ENCODE results near the gene FHIT.
"Not testable (repeated sequence)": the region's sequence is repeated elsewhere in the genome, so short reads cannot be mapped to it uniquely, and the experiment has no call there.

Gene FHIT

GRCh38 chr3:61224823-61225222, 26.4 kb downstream of the FHIT start:
- no peak for DNase-seq

- no peak for DNase-seq
Observed at GRCh38 chr3:61223451-61223850, 27.8 kb downstream of the FHIT start.

- no peak for DNase-seq
Observed at GRCh38 chr3:61222467-61222866, 28.8 kb downstream of the FHIT start.

GRCh38 chr3:61221759-61222362, 29.4 kb downstream of the FHIT start:
- peak; percentile 31 for DNase-seq

- no peak for DNase-seq
Observed at GRCh38 chr3:61218504-61218903, 32.7 kb downstream of the FHIT start.

GRCh38 chr3:61216171-61216570, 35.1 kb downstream of the FHIT start:
- not testable (repeated sequence) for DNase-seq

GRCh38 chr3:61202086-61202485, 49.2 kb downstream of the FHIT start:
- DNase-seq = no peak

- DNase-seq = no peak
Observed at GRCh38 chr3:61201071-61201470, 50.2 kb downstream of the FHIT start.

GRCh38 chr3:61200270-61200669, 51.0 kb downstream of the FHIT start:
- no peak for DNase-seq

GRCh38 chr3:61199843-61200242, 51.4 kb downstream of the FHIT start:
- DNase-seq = no peak

GRCh38 chr3:61194892-61195538, 56.2 kb downstream of the FHIT start:
- DNase-seq = no peak

GRCh38 chr3:61192222-61192621, 59.0 kb downstream of the FHIT start:
- no peak for DNase-seq

- DNase-seq = not testable (repeated sequence)
Observed at GRCh38 chr3:61190205-61190604, 61.0 kb downstream of the FHIT start.

GRCh38 chr3:61186030-61186429, 65.2 kb downstream of the FHIT start:
- no peak for DNase-seq

GRCh38 chr3:61184956-61185355, 66.3 kb downstream of the FHIT start:
- no peak for DNase-seq

- no peak for DNase-seq
Observed at GRCh38 chr3:61182662-61183061, 68.6 kb downstream of the FHIT start.

GRCh38 chr3:61181874-61182273, 69.4 kb downstream of the FHIT start:
- DNase-seq = no peak

GRCh38 chr3:61180206-61180605, 71.0 kb downstream of the FHIT start:
- DNase-seq = no peak

- DNase-seq = no peak
Observed at GRCh38 chr3:61178167-61178566, 73.1 kb downstream of the FHIT start.

- no peak for DNase-seq
Observed at GRCh38 chr3:61177450-61177849, 73.8 kb downstream of the FHIT start.

GRCh38 chr3:61173676-61174075, 77.6 kb downstream of the FHIT start:
- DNase-seq = no peak

GRCh38 chr3:61172684-61173083, 78.6 kb downstream of the FHIT start:
- no peak for DNase-seq

GRCh38 chr3:61172203-61172602, 79.0 kb downstream of the FHIT start:
- no peak for DNase-seq

- no peak for DNase-seq
Observed at GRCh38 chr3:61169621-61170251, 81.5 kb downstream of the FHIT start.

GRCh38 chr3:61168286-61168685, 83.0 kb downstream of the FHIT start:
- DNase-seq = no peak
